LNCaP clone FGC (cell line): ENCODE data around the gene ACSM3.
"Not testable (repeated sequence)": the region's sequence is repeated elsewhere in the genome, so short reads cannot be mapped to it uniquely, and the experiment has no call there.

Experiments used
- DNase-seq: peaks from one replicate; pipeline ENCODE4 v3.0.0-alpha.2; 2011; ENCODE audit warnings: low read depth
- H3K4me3 ChIP-seq: 2 replicates; pipeline ENCODE4 v1.5.1; 2011; ENCODE audit warnings: mild to moderate bottlenecking, low read depth, low read length, control low read depth
- TF ChIP-seq, protein P1 (sequence below): IDR thresholded peaks from 2 replicates; pipeline ENCODE4 v1.5.1; 2012; ENCODE audit warnings: mild to moderate bottlenecking; ENCODE audit not compliant: control insufficient read depth, insufficient read depth; ENCODE audit errors: extremely low read depth

ACSM3 gene, protein sequence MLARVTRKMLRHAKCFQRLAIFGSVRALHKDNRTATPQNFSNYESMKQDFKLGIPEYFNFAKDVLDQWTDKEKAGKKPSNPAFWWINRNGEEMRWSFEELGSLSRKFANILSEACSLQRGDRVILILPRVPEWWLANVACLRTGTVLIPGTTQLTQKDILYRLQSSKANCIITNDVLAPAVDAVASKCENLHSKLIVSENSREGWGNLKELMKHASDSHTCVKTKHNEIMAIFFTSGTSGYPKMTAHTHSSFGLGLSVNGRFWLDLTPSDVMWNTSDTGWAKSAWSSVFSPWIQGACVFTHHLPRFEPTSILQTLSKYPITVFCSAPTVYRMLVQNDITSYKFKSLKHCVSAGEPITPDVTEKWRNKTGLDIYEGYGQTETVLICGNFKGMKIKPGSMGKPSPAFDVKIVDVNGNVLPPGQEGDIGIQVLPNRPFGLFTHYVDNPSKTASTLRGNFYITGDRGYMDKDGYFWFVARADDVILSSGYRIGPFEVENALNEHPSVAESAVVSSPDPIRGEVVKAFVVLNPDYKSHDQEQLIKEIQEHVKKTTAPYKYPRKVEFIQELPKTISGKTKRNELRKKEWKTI

DNA sequence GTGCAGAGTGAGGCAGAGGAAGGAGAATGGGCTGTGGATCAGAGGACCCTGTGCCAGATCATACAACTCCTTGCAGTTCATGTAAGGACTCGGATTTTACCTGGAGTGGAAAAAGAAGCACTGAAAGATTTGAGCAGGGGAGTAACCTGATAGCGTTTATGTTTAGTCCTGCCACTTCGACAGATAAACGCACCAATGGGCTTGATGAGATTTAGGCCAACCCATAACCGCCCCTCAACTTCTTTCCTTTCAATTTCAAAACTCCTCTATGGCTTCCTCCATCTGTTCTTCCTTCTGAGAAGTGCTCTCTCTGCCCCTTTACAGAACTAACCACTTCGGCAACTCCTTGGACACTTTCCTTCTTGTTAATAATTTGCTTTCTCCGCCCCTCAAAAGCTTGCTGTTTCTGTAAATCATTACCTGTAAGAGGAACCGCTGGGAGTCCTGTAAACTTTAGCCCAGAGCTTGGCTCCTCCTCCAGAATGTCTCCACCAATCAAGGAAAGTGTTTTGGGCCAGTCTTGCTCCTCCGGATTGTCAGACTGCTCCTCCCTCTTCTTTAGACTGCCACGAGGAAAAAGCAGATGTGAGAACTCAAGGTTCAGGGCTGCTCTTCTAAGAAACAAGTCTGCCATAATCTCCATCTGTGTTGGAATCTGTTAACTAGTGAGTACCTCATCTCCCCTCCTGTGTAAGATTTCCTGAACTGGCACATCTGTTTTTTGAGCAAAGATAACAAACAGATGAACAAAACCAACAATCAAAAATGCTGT, at the start of gene ACSM3:
TSS of gene ACSM3 (plus strand) at position 554 of the 772 bp plus-strand sequence. CDS start 6,021 bp downstream, outside the sequence.
- DNase-seq: peak; percentile 87
- TF ChIP-seq, protein P1, sequence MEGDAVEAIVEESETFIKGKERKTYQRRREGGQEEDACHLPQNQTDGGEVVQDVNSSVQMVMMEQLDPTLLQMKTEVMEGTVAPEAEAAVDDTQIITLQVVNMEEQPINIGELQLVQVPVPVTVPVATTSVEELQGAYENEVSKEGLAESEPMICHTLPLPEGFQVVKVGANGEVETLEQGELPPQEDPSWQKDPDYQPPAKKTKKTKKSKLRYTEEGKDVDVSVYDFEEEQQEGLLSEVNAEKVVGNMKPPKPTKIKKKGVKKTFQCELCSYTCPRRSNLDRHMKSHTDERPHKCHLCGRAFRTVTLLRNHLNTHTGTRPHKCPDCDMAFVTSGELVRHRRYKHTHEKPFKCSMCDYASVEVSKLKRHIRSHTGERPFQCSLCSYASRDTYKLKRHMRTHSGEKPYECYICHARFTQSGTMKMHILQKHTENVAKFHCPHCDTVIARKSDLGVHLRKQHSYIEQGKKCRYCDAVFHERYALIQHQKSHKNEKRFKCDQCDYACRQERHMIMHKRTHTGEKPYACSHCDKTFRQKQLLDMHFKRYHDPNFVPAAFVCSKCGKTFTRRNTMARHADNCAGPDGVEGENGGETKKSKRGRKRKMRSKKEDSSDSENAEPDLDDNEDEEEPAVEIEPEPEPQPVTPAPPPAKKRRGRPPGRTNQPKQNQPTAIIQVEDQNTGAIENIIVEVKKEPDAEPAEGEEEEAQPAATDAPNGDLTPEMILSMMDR: no peak
- peak within 1 kb of the TSS; percentile 55 for H3K4me3 ChIP-seq

DNA sequence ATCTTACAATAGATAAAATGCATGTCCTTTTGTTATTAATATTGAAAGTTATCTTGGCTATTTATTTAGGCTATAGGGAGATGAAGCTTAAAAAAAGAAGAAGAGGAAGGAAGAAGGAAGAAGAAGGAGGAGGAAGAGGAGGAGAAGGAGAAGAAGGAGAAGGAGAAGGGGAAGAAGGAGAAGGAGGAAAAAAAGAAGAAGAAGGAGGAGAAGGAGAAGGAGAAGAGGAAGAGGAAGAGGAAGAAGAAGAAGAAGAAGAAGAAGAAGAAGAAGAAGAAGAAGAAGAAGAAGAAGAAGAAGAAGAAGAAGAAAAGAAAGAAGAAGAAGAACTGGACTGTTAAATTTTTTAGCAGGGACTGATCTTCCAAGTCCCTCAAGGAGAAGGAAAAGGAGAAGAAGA, 46.1 kb upstream of the ACSM3 start:
- H3K4me3 ChIP-seq, DNase-seq: not testable (repeated sequence)

DNA sequence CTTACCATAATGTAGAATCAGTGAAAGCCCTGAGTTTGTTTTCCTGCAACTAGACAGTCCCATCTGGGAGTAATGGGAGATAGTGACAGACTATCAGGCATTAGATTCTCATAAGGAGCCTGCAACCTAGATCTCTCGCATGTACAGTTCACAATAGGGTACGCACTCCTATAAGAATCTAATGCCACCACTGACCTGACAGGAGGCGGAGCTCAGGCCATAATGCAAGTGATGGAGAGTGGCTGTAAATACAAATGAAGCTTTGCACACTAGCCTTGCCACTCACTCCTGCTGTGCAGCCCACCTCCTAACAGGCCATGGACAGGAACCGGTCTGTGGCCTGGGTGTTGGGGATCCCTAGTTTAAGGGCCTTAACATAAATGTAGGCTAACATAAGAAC, 43.6 kb upstream of the ACSM3 start:
- no peak for DNase-seq
- TF ChIP-seq, protein P1: no peak

DNA sequence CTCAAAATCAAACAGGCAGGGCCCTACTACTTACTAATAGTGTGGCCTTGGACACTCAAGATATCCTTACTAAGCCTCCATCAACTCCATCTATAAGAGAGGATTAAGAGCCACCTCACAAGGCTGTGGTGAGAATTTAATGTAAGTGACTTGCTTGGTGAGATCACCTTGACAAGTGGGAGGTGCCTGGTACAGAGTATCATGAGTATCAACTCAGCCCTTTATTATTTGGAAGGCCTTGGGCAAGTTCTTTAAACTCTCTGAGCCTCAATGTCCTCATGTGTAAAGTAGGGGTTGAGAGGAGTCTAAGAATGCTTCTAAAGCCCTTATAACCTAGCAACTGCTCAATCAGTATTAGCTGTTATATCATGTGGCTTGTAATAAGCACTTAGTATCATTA, 37.2 kb upstream of the ACSM3 start:
- no peak overlapping the region for H3K4me3 ChIP-seq
- TF ChIP-seq, protein P1: no peak
- DNase-seq: no peak

More for the DNA sequence above, 43.6 kb upstream of the ACSM3 start:
- H3K4me3 ChIP-seq: no peak overlapping the region

DNA sequence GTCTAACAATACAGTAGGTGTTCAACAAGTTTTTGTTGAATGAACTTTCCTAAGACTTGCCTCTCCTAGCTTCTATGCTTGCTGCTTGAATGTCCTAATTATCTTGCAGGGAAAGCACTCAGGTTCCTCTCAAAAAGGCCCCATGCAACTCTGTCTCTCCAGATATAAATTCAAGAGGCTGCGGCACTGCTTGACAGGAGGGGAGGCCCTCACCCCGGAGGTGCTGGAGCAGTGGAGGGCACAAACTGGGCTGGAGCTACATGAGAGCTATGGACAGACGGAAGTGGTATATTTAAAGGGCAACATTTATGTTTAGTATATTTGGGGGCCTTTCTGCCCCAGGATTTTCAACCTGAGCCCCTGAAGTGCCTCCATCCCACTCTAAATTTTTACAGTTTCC, 36.6 kb upstream of the ACSM3 start:
- TF ChIP-seq, protein P1: no peak
- no peak overlapping the region for H3K4me3 ChIP-seq
- no peak for DNase-seq

DNA sequence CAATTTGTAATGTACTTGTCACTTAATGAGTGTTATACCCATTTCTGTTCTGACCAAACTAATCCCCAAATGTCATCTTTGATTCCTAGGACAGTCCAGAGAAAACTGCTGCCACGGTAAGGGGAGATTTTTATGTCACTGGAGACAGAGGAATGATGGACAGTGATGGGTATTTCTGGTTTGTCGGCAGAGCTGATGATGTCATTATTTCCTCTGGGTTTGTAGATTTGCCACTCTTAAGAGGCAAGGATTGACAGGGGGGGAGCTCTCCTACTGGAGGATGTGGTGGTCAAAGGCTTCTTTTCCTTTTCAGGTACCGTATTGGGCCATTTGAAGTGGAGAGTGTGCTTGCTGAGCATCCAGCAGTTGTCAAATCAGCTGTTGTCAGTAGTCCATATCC, 34.7 kb upstream of the ACSM3 start:
- H3K4me3 ChIP-seq: no peak overlapping the region
- TF ChIP-seq, protein P1: no peak
- DNase-seq: no peak

DNA sequence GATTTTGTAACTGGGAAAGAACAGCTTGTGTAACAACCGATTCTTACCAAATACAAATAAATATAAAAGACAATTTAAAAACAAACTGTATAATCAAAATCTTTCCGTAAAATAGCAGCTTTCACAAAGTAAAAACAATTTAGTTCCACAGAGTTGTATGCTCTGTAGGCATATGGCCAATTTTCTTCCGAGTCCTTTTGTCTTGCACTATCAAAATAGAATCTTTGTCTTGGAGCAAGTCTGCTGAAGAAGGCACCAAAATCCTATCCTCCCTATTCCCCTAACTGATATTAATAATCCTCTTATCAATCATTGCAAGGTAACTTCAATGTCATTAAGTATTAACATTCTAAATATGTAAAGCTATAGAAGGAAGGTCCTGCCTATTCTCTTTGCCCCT, 29.8 kb upstream of the ACSM3 start:
- TF ChIP-seq, protein P1: no peak
- no peak for DNase-seq
- H3K4me3 ChIP-seq: no peak overlapping the region
